Stimulated activated CD4-positive, alpha-beta T cell treated with anti-CD3 and anti-CD28 coated beads, Interleukin-4, amount 100 ng/mL, for 48 hours (primary cell): ENCODE measurements around the gene ACSS2.
"Not testable (repeated sequence)": the region's sequence is repeated elsewhere in the genome, so short reads cannot be mapped to it uniquely, and the experiment has no call there.

Experiments
- DNase-seq, 2 donors: peaks; one replicate each; pipeline ENCODE4 v3.0.0-alpha.2; 2020; ENCODE audit warnings: low read depth in 2 of 2

Gene ACSS2

DNA sequence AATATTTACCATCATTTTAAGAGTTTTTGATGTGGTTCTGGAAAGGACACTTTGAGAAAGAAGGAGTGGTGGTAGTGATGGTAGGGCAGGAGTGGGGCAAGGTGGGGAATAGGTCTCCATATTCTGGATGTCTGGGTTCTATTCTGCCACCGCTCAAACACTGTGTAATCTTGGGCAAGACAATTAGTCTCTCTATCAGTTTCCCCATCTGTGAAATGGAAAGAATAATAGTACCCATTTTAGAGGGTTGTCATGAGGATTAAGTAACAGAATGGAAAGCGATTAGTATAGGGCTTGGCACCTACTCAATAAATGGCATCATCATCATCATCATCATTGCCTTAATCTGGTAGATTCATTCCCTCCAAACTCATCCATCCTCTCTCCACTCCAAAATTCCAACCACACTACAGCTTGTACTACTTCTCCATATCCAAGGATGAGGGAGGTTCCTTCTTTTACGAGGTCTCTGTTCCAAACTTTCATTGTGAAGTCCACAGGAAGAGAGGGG is 2.8 kb upstream of the ACSS2 start:
- DNase-seq: no peak

- DNase-seq: peak; percentile 48 to 52
Observed at GRCh38 chr20:34874094-34874654, 2.2 kb upstream of the ACSS2 start.

GRCh38 chr20:34875642-34876405 is 588 bp upstream of the ACSS2 start:
- DNase-seq: no peak

DNA sequence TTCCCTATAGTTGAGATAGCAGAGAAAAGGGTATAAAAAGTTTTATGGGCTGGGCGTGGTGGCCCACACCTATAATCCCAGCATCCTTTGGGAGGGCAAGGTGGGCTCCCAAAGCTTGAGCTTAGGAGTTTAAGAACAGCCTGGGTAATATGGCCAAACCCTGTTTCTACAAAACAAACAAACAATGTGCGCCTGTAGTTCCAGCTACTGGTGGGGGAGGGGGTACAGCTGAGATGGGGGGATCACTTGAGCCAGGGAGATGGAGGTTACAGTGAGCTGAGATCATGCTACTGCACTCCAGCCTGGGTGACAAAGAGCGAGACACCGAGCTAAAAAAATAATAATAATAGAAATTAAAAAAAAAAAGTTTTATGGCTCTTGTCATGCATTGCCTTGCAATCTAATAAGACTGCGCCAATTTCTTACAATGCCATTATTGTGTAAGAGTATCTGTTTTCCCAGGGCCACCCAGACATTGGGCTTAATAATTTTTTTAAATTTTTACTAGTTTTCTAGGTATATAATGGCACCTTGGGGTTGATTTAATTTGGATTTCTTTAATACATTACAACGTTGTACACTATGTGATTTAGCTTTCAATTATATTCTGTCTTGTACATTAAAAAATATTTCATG is 3.9 kb downstream of the ACSS2 start:
- no peak for DNase-seq

DNA sequence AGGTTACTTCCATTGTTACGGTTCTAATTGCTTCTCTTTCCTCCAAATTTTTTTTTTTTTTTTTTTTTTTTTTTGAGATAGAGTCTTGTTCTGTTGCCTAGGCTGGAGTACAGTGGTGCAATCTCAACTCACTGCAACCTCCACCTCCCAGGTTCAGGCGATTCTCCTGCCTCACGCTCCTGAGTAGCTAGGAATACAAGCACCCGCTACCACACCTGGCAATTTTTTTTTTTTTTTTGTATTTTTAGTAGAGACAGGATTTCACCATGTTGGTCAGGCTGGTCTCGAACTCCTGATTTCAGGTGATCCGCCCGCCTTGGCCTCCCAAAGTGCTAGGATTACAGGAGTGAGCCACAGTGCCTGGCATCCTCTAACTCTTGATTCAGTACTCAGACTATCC is 4.6 kb downstream of the ACSS2 start:
- DNase-seq: not testable (repeated sequence)

- no peak for DNase-seq
Observed at GRCh38 chr20:34881689-34882088, 5.3 kb downstream of the ACSS2 start.

DNA sequence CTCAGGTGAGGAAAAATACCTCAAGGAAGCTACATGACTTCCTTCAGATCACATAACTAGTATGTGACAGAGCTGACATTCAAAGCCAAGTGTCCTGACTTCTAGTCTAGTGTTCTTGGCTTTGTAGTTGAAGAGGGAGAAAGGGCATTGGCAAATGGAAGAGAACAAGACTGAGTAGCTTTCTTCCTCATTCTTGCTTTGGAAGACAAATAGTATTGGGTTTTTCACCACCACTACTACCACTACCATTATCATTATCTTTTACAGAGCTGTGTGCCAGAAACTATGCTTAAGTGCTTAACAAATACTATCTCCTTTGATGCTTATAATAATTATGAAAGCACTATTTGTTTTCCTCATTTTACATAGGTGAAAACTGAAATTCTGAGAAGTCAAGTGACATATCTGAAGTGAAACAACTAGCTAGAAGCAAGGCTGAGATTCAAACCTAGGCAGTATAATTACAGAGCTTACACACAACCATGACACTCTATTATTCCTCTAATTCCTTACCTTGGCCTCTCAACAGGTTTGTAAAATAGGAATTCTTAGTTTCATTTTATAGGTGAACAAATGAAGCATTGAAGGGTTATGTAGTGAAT is 6.8 kb downstream of the ACSS2 start:
- DNase-seq: no peak

GRCh38 chr20:34883809-34884208 is 7.4 kb downstream of the ACSS2 start:
- no peak for DNase-seq

GRCh38 chr20:34884260-34884659 is 7.8 kb downstream of the ACSS2 start:
- DNase-seq: no peak

DNA sequence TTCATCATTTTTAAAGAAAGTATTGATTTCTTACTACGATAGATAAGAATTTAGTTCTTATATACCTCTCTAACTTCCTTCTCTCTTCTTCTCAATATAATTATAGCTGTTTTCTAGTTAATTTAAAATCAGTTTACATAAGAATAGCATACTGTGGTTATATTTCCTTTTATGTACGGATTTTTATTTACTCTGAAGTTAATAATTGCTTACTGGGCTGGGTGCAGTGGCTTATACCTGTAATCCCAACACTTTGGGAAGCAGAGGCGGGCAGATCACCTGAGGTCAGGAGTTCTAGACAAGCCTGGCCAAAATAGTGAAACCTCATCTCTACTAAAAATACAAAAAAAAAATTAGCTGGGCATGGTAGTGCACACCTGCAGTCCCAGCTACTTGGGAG is 9.7 kb downstream of the ACSS2 start:
- DNase-seq: no peak

GRCh38 chr20:34887023-34887422 is 10.6 kb downstream of the ACSS2 start:
- DNase-seq: no peak

GRCh38 chr20:34888468-34888867 is 12.1 kb downstream of the ACSS2 start:
- no peak for DNase-seq

GRCh38 chr20:34891166-34892062 is 15.0 kb downstream of the ACSS2 start:
- DNase-seq: peak in 1 of 2 donors; percentile 30

DNA sequence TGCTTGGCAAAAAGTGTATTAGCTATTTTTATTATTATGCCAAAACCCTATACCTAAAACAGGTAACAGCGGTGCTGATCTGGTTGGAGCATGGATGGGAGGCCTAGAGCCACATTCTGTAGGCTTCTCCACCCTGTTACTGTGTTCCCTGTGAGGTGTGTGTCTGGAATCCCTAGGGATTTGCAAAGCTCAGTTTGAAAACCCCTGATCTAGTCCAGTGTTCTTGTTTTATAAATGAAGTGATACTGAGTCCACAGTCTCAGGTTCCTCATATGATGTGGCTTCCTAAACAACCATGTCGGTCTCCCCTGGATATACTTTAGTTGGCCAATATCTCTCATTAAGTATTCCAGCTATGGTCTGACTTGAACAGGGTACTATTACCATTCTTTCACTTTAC is 16.3 kb downstream of the ACSS2 start:
- DNase-seq: no peak

- no peak for DNase-seq
Observed at GRCh38 chr20:34894723-34895122, 18.3 kb downstream of the ACSS2 start.

DNA sequence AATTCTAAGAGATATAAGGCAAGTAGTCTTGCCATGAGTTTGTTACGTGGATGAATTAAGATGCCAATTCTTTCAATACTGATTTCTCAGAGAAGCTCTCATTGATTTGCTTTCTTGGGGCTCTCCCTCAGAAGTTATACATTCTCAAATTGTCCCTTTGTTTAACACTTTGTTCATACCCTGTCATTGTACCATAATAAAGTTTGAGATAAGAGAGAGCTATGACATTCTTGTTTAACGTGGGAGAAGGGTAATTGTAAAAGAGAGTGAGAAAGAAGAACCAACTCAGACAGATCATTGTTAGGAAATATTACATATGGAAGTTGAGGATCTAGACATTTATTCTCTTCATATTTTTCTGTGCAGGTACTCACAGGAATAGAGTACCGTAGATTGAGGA is 19.1 kb downstream of the ACSS2 start:
- no peak for DNase-seq

DNA sequence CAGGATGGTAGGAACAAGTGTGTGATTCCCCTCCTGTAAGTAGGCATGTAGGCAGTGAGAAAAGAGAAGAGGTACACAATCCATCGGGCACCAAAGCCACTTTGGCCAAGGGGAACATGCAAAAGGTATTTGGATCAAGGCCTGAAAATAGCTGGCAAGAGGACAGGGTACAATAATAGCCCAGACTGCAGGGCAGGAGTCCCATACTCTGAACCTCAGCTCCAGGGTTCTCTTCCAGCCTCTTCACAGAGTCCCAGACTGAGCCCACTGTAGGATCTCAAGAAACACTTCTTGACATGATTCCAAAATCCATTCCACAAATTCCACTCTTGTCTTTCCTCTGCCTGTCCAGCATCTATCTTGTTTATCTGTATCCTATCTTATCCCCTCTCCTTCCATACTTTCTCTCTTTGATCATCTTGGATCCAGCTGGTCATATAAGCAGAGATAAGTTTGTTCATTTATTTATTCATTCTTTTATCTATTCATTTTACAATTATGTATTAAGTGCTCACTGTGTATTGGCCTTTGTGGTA is 19.7 kb downstream of the ACSS2 start:
- DNase-seq: no peak

DNA sequence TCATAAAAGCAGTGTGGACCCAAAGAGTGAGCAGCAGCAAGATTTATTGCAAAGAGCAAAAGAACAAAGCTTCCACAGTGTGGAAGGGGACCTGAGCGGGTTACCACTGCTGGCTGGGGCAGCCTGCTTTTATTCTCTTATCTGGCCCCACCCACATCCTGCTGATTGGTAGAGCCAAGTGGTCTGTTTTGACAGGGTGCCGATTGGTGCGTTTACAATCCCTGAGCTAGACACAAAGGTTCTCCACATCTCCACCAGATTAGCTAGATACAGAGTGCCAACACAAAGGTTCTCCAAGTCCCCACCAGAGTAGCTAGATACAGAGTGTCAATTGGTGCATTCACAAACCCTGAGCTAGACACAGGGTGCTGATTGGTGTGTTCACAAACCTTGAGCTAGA is 21.7 kb downstream of the ACSS2 start:
- not testable (repeated sequence) for DNase-seq

DNA sequence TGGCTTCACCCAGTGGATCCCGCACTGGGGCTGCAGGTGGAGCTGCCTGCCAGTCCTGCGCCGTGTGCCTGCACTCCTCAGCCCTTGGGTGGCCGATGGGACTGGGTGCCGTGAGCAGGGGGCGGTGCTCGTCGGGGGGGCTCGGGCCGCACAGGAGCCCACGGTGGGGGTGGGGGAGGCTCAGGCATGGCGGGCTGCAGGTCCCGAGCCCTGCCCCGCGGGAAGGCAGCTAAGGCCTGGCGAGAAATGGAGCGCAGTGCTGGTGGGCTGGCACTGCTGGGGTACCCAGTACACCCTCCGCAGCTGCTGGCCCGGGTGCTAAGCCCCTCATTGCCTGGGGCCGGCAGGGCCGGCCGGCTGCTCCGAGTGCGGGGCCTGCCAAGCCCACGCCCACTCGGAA is 22.3 kb downstream of the ACSS2 start:
- not testable (repeated sequence) for DNase-seq

DNA sequence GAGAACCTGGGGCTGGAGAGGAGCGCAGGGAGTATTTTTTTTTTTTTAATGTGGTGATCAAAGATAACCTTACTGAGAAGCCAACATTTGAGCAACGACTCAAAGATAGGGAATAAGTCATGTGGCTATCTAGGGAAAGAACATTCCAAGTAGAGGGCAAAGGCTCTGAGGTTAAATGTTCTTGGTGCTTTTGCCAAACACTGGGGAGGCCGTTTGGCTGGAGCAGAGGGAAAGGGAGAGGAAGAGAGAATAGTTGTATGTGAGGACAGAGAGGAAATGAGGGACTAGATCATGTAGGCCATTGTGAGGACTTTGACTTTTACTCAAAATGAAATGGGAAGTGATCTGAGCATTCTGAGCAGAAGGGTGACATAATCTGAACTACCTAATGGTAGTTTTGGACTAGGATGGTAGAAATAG is 27.8 kb downstream of the ACSS2 start:
- no peak for DNase-seq
